HG03378 (cell line): ENCODE data around the gene WWOX.

Source experiments
- ATAC-seq: cut with Tn5 transposase; IDR thresholded peaks from one replicate; pipeline ENCODE4 v1.9.1; 2021; ENCODE audit warnings: mild to moderate bottlenecking, moderate library complexity; ENCODE audit not compliant: unreplicated experiment

The WWOX gene

GRCh38 chr16:78812582-78812981 lies 713.1 kb downstream of the WWOX start:
- ATAC-seq: no peak

GRCh38 chr16:78813661-78814311 lies 714.3 kb downstream of the WWOX start:
- ATAC-seq: no peak

- ATAC-seq: no peak
Observed at GRCh38 chr16:78815713-78816112, 716.3 kb downstream of the WWOX start.

DNA sequence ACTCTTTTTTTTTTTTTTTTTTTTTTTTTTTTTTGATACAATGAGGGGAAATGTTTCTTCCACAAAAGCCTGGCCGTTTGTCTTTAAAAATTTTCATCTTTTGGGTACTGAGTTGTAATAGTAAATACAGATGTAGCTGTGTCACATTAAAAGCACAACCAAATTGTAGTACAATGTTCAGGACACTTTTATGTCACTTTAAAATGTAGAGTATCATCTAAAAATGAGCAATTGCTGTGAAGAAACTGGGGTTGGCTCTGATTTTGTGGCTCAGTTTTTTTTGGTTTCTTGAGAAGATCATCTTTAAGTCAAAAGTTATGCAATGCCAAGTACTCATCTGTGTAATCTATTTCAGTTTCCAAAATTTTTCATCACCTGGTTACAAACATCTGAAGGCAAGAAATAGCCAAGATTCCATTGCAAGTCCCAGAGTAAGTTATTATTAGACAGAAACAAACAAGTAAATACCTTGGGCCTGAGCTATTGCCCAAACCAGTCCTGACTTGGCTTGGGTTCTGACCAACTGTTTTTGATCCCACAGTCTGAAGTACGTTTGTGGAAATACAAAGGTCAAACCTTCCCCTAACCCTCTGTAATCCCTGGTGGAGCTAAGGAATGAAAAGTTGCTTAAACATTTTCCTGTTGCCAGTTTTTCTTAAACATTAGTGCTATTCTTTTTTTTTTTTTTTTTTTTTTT lies 717.2 kb downstream of the WWOX start:
- ATAC-seq: no peak

- ATAC-seq: no peak
Observed at GRCh38 chr16:78817200-78817739, 717.8 kb downstream of the WWOX start.

DNA sequence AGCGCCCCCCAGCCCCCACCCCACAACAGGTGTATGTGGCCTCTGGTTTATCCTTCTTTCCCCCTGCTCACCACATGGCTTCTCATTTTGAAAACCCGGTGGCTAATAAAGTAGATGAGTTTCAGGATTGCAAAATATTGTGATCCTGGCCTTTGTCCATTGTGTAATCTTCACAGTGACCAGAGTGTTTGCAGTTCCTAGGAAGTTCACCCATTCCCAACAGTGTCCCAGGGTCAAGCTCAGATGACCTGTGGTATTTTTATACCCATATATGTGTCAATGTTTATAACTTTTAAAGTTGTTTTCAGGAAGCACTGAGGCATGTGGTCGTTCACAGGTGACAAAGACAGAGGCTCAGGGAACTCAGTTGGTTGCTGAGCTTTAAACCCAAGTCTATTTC lies 721.9 kb downstream of the WWOX start:
- ATAC-seq: no peak

DNA sequence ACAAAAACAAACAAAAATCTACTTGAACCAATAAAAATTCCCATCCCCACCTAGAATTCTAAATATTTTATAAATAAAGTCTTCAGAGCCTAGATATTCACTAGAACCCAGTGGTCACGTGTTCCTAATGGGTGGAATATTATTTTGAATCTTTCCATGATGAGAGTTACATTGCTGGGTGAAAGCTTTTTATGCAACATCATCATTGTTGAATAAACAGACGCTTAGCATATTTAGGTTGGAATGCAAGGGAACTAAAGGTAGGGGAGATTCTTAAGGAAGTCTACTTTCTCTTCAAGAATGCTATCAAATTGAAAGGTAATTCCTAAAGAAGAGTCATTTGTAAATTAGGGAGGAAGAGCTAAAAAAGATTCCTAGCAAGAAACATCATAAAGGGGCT lies 723.1 kb downstream of the WWOX start:
- no peak for ATAC-seq

- ATAC-seq: no peak
Observed at GRCh38 chr16:78823027-78823426, 723.6 kb downstream of the WWOX start.

- no peak for ATAC-seq
Observed at GRCh38 chr16:78829280-78829679, 729.8 kb downstream of the WWOX start.

DNA sequence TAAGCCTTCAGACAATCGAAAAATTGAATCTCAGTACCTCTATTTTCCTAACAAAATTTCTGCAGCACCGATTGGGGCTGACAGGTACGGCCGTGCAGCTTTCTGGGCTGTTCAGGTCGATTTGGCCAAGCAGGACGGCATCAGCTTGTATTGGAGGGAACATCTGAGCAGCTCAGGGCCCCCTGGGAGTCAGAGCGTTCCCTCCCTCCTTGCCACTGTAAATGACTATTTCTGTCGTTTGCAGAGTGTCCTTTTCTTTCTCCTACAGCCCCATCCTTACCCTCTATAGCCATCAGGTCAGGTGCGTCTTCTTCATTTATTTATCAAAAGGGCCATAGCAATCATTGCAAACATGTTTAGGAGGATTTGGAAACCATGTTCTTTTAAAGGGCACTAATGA lies 731.1 kb downstream of the WWOX start:
- no peak for ATAC-seq

DNA sequence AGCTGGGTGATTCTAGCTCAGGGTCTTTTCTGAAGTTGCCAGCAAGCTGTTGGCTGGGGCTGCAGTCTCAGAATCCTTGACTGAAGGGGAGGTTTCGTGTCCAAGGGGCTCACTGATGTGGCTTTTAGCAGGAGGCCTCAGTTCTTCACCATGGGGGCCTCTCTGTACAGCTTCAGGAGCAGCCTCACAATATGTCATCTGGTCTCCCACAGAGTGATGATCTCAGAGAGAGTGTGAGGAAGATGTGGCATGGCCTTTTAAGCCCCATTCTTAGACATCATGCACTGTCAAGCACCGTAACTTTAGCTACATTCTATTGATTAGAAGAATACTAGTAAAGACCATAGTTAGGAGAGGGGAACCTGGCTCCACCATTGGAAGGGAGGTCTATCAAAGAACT lies 732.6 kb downstream of the WWOX start:
- no peak for ATAC-seq

- ATAC-seq: no peak
Observed at GRCh38 chr16:78836802-78837491, 737.5 kb downstream of the WWOX start.

DNA sequence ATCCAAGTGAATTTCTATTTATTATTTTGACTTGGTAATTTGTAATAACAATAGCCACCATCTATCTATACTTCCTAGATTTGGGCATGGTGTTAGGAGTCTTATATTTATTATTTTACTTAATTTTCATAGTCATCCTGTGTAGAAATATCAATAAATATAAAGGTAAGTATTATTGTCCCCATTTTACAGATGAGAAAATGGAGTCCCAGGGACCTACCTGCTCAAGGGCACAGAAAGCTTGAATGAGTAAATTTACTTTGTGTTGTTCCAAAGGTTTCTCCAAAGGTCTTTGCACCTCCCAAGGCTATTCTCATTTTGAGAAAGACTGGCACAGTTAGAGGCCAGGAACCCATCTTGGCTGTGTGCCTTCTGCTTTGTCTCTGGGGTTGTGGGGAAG lies 738.3 kb downstream of the WWOX start:
- ATAC-seq: no peak

DNA sequence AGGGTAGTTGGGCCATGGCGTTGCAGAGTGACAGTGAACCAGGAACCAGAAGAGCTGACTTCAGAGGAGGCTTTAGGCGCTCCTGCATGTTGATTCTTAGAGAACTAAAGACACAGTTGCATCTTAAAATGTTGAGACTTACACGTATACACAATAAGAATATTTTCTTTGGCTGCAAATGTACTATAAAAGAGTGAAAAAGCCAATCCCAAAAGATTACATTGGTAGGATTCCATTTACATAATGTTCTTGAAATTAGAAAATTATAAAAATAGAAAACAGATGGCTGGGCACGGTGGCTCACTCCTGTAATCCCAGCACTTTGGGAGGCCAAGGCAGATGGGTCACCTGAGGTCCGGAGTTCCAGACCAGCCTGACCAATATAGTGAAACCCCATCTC lies 738.8 kb downstream of the WWOX start:
- no peak for ATAC-seq

- no peak for ATAC-seq
Observed at GRCh38 chr16:78842950-78843349, 743.5 kb downstream of the WWOX start.

DNA sequence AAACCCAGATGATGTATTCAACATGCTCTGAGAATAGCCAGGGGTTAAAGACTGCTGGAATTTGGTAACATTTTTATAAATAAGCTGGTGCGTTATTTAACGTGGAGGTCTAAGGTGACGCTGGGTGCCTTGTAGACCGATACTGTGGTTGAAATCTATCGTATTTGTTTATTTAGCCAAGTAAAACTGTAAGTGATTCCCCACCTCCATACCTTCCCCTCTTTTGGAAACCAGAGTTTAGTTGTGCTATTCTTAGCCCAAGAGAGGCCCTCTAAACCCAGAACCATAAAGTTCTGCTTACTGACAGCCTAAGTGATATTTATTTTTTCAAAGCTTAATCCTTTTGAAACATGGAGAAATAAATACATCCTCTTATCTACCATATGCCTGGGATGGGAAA lies 744.5 kb downstream of the WWOX start:
- no peak for ATAC-seq

GRCh38 chr16:78844682-78845081 lies 745.2 kb downstream of the WWOX start:
- no peak for ATAC-seq

GRCh38 chr16:78851266-78851665 lies 751.8 kb downstream of the WWOX start:
- ATAC-seq: no peak

- no peak for ATAC-seq
Observed at GRCh38 chr16:78852081-78852635, 752.7 kb downstream of the WWOX start.

GRCh38 chr16:78862022-78862421 lies 762.6 kb downstream of the WWOX start:
- ATAC-seq: no peak

GRCh38 chr16:78866521-78866920 lies 767.1 kb downstream of the WWOX start:
- ATAC-seq: no peak

GRCh38 chr16:78869492-78869891 lies 770.0 kb downstream of the WWOX start:
- no peak for ATAC-seq
